SK-N-SH (cell line): ENCODE data around the gene ZMAT1. TPM values are rescaled to one million over a fixed set of nuclear protein-coding genes. Genes with fewer than 3 reads are reported as not detected.

ENCODE experiments used
- CTCF ChIA-PET: fragments of 300-600, 350-600 bp; formaldehyde crosslinking; extraction: SDS; loops from one replicate; lab custom pipeline; 2021; lab: Yijun Ruan, JAX
- POLR2A ChIA-PET: fragments of 350-600 bp; sonication (Branson Sonifier 250); formaldehyde crosslinking; extraction: SDS; loops from one replicate; lab custom pipeline; 2020; ENCODE audit warnings: antibody characterized with exemption, inconsistent platforms; lab: Yijun Ruan, JAX
- DNase-seq: peaks from one replicate; pipeline ENCODE4 v3.0.0; 2012
- H2AFZ ChIP-seq: fragments of 200-600 bp; sonication (generic); 2 replicates; pipeline ENCODE4 v1.8.1; 2016; ENCODE audit warnings: antibody characterized with exemption, mild to moderate bottlenecking, low read depth
- H3F3A ChIP-seq: fragments of 200-600 bp; sonication (generic); replicated peaks from 2 replicates; pipeline ENCODE3; 2016; ENCODE audit warnings: antibody characterized with exemption, mild to moderate bottlenecking; ENCODE audit not compliant: insufficient read depth
- H3K27ac ChIP-seq, 2 experiments: fragments of 200-500 bp in 1 of 2; fragments of 200-600 bp in 1 of 2; sonication (Bioruptor generic) in 1 of 2; sonication (generic), shearing (Covaris generic) in 1 of 2; 2 replicates each; pipeline versions ENCODE4 v1.5.1 to v1.6.1; 2014 to 2016; ENCODE audit warnings: low read depth in 2 of 2, inconsistent platforms in 1 of 2, low read length in 1 of 2, mild to moderate bottlenecking in 1 of 2, mixed read lengths in 1 of 2
- H3K27me3 ChIP-seq: fragments of 200-600 bp; sonication (generic), shearing (Covaris generic); 2 replicates; pipeline ENCODE4 v1.6.1; 2016; ENCODE audit warnings: mixed run types; ENCODE audit not compliant: insufficient read depth
- H3K36me3 ChIP-seq, 2 experiments: fragments of 200-500 bp in 1 of 2; fragments of 200-600 bp in 1 of 2; sonication (Bioruptor generic) in 1 of 2; sonication (generic) in 1 of 2; replicated peaks in 1 of 2; 2 replicates each; pipeline versions ENCODE3 to v1.5.1; 2014 to 2016; ENCODE audit warnings: low read length in 1 of 2, mild to moderate bottlenecking in 1 of 2; ENCODE audit not compliant: insufficient read depth in 2 of 2, control insufficient read depth in 1 of 2
- H3K4me1 ChIP-seq, 2 experiments: fragments of 200-500 bp in 1 of 2; fragments of 200-600 bp in 1 of 2; sonication (Bioruptor generic) in 1 of 2; sonication (generic), shearing (Covaris generic) in 1 of 2; 2 replicates each; pipeline versions ENCODE4 v1.5.1 to v1.6.1; 2014 to 2016; ENCODE audit warnings: low read depth in 1 of 2, low read length in 1 of 2, mixed run types in 1 of 2; ENCODE audit not compliant: insufficient read depth in 2 of 2, control insufficient read depth in 1 of 2
- H3K4me2 ChIP-seq: fragments of 200-600 bp; sonication (generic), shearing (Covaris generic); 2 replicates; pipeline ENCODE4 v1.6.1; 2017; ENCODE audit warnings: mixed run types
- H3K4me3 ChIP-seq, 2 experiments: fragments of 200-500 bp in 1 of 2; fragments of 200-600 bp in 1 of 2; sonication (Bioruptor generic) in 1 of 2; sonication (generic), shearing (Covaris generic) in 1 of 2; 2 replicates each; pipeline versions ENCODE4 v1.5.1 to v1.8.1; 2014 to 2016; ENCODE audit warnings: low read depth in 2 of 2, inconsistent platforms in 1 of 2, low read length in 1 of 2, mild to moderate bottlenecking in 1 of 2, mixed read lengths in 1 of 2, moderate library complexity in 1 of 2
- H3K79me2 ChIP-seq: fragments of 200-600 bp; sonication (generic); 2 replicates; pipeline ENCODE4 v1.8.1; 2017; ENCODE audit warnings: mild to moderate bottlenecking; ENCODE audit not compliant: insufficient read depth
- H3K9ac ChIP-seq: fragments of 200-600 bp; sonication (generic); 2 replicates; pipeline ENCODE4 v1.6.1; 2017; ENCODE audit warnings: mixed run types
- H3K9me2 ChIP-seq: fragments of 200-600 bp; sonication (generic); 2 replicates; pipeline ENCODE4 v1.6.1; 2017; ENCODE audit warnings: mixed run types
- H3K9me3 ChIP-seq: fragments of 200-600 bp; sonication (generic); 2 replicates; pipeline ENCODE4 v1.6.1; 2017; ENCODE audit warnings: mixed run types, mild to moderate bottlenecking, moderate library complexity
- H4K20me1 ChIP-seq: fragments of 200-600 bp; sonication (generic); 2 replicates; pipeline ENCODE4 v1.6.1; 2017; ENCODE audit warnings: mild to moderate bottlenecking, mixed run types; ENCODE audit not compliant: insufficient read depth
- ELF1 ChIP-seq: IDR thresholded peaks from 2 replicates; pipeline ENCODE4 v1.4.0; 2012
- EP300 ChIP-seq, 2 experiments: IDR thresholded peaks; 2 replicates each; pipeline versions ENCODE4 v1.4.0 to v1.6.1; 2012; ENCODE audit warnings: borderline replicate concordance in 1 of 2, low read depth in 1 of 2, low read length in 1 of 2
- EZH2phosphoT487 ChIP-seq: fragments of 200-600 bp; sonication (generic); IDR thresholded peaks from 2 replicates; pipeline ENCODE4 v1.6.1; 2017; ENCODE audit warnings: low read depth, mixed run types, mild to moderate bottlenecking, antibody characterized with exemption, moderate library complexity, borderline replicate concordance
- FOXJ3 ChIP-seq: sonication (generic); formaldehyde crosslinking; IDR thresholded peaks from 2 replicates; pipeline ENCODE4 v1.5.1; 2020; ENCODE audit warnings: mild to moderate bottlenecking, missing genetic modification reagents
- GATA2 ChIP-seq: sonication (generic); formaldehyde crosslinking; IDR thresholded peaks from 2 replicates; pipeline ENCODE4 v1.5.0; 2020; ENCODE audit warnings: mild to moderate bottlenecking, missing genetic modification reagents
- MEF2A ChIP-seq: IDR thresholded peaks from 2 replicates; pipeline ENCODE4 v1.4.0; 2012; ENCODE audit warnings: low read depth, borderline replicate concordance
- MXI1 ChIP-seq: IDR thresholded peaks from 2 replicates; pipeline ENCODE4 v1.6.1; 2012; ENCODE audit warnings: mild to moderate bottlenecking, low read depth, low read length, improper control_type of control experiment
- NRF1 ChIP-seq: IDR thresholded peaks from 2 replicates; pipeline ENCODE4 v1.6.1; 2012; ENCODE audit warnings: low read depth, mild to moderate bottlenecking, low read length
- RFX5 ChIP-seq: IDR thresholded peaks from 2 replicates; pipeline ENCODE4 v1.6.1; 2012; ENCODE audit warnings: mild to moderate bottlenecking, improper control_type of control experiment, low read length
- SMC3 ChIP-seq: IDR thresholded peaks from 2 replicates; pipeline ENCODE4 v1.6.1; 2012; ENCODE audit warnings: low read depth, low read length, improper control_type of control experiment
- TAF1 ChIP-seq: IDR thresholded peaks from 2 replicates; pipeline ENCODE4 v1.6.1; 2012; ENCODE audit warnings: low read depth, mild to moderate bottlenecking, low read length, moderate library complexity, borderline replicate concordance
- TCF12 ChIP-seq: IDR thresholded peaks from 2 replicates; pipeline ENCODE4 v1.4.0; 2012
- TEAD4 ChIP-seq: IDR thresholded peaks from 2 replicates; pipeline ENCODE4 v1.4.0; 2012; ENCODE audit warnings: mild to moderate bottlenecking, borderline replicate concordance; ENCODE audit not compliant: insufficient read depth
- YY1 ChIP-seq: IDR thresholded peaks from 2 replicates; pipeline ENCODE4 v1.4.0; 2012; ENCODE audit warnings: low read depth, mild to moderate bottlenecking
- WGBS: methylation state at CpG from one replicate; pipeline ENCODE4 v1.1.6; 2017; ENCODE audit warnings: low lambda C conversion rate; 5-methylcytosine and 5-hydroxymethylcytosine counted together
- polyA plus RNA-seq, 3 experiments: library from polyadenylated mRNA; depleted of rRNA; stranded (reverse); fragments of >200 nt; gene quantifications; 2 replicates each; pipeline ENCODE4 v1.2.3, GENCODE V29; 2012
- TF ChIP-seq, protein P1 (sequence below): IDR thresholded peaks from 2 replicates; pipeline ENCODE4 v1.4.0; 2012; ENCODE audit warnings: low read depth, borderline replicate concordance
- TF ChIP-seq, protein P2 (sequence below): IDR thresholded peaks from 2 replicates; pipeline ENCODE4 v1.4.0; 2012; ENCODE audit warnings: low read depth
- TF ChIP-seq, protein P3 (sequence below): IDR thresholded peaks from 2 replicates; pipeline ENCODE4; 2012

The ZMAT1 gene
- polyA plus RNA-seq, 1 of the 3 experiments (the other 2 are of a cell fraction) = 3.8 TPM

DNA sequence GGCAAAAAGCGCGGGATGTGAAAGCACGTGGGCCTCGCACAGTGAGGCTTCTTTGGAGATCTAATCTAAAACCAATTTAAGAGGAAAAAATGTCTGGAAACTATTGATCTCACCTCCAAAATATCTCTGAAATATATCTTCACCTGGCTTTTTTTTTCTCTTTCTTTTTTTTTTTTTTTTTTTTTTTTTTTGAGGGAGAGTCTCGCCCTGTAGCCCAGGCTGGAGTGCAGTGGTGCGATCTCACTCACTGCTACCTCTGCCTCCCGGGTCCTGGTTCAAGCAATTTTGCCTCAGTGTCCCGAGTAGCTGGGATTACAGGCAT, 383 bp upstream of the ZMAT1 start:
- Histone ChIP-seq H3K27ac (no peak overlapping the region; a peak in 1 of 4 replicates), H3K36me3 (no peaks in the 10 kb centered on the region), H3K79me2 (no peaks in the 10 kb centered on the region), H4K20me1 (no peaks in the 10 kb centered on the region), H3F3A (no peaks in the 10 kb centered on the region), H3K9ac (no peak overlapping the region), H3K9me2 (no peaks in the 10 kb centered on the region), H3K4me3 (no peak overlapping the region; a peak in 1 of 4 replicates), H3K4me1 (no peaks in the 10 kb centered on the region), H3K9me3 (no peaks in the 10 kb centered on the region), H2AFZ (0 out of 2 replicates have a peak overlapping the region, but pooled peaks have one; percentile 26), H3K4me2 (no peak overlapping the region), H3K27me3 (no peaks in the 10 kb centered on the region)
- WGBS = 29% methylated on average over 8 of the region's 8 CpGs
- TF ChIP-seq, protein P1, sequence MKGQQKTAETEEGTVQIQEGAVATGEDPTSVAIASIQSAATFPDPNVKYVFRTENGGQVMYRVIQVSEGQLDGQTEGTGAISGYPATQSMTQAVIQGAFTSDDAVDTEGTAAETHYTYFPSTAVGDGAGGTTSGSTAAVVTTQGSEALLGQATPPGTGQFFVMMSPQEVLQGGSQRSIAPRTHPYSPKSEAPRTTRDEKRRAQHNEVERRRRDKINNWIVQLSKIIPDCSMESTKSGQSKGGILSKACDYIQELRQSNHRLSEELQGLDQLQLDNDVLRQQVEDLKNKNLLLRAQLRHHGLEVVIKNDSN = 0 out of 2 replicates have a peak, but pooled peaks have one; percentile 0
- TF ChIP-seq, protein P2, sequence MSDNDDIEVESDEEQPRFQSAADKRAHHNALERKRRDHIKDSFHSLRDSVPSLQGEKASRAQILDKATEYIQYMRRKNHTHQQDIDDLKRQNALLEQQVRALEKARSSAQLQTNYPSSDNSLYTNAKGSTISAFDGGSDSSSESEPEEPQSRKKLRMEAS = peak; percentile 99
- no peak for TF ChIP-seq GATA2 (CRISPR knock-in tag)
- ChIA-PET POLR2A (interaction anchor here (0.7 kb wide), 1 partner anchor 15 kb away, joined by 3 read pairs; no protein-coding TSS in a partner anchor), CTCF (interaction anchor here (0.6 kb wide), 1 partner anchor 1194 kb away, joined by 3 read pairs; no protein-coding TSS in a partner anchor)
- no peak for DNase-seq

DNA sequence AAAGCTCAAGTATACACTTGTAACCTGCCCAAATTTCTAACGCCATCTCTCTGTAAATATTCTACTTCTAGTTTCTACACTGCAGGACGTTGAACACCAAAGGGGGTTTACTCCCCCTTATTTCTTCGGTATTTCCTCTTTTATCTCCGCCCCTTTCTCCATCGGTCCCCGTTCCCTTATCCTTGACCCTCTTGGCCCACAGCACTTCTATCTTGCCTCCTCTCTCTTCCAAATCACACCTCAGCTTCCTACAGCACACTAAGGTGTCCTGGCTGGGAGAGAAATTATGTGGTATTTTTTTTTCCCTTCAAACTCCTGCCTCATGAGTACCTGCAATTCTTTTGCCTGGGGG, 715 bp downstream of the ZMAT1 start:
- Histone ChIP-seq H4K20me1 (no peaks in the 10 kb centered on the region), H2AFZ (peak overlapping the region; percentile 56), H3K9me2 (no peaks in the 10 kb centered on the region), H3K27me3 (no peaks in the 10 kb centered on the region), H3K36me3 (no peaks in the 10 kb centered on the region), H3K79me2 (no peaks in the 10 kb centered on the region), H3F3A (no peaks in the 10 kb centered on the region), H3K9ac (peak overlapping the region; percentile 86), H3K4me3 (peak overlapping the region; percentile 55 to 60), H3K27ac (peak overlapping the region; percentile 68), H3K4me2 (peak overlapping the region; percentile 70), H3K9me3 (no peaks in the 10 kb centered on the region), H3K4me1 (no peaks in the 10 kb centered on the region)
- ChIA-PET CTCF (no interaction called here), POLR2A (interaction anchor here (0.6 kb wide), 1 partner anchor 868 kb away, joined by 3 read pairs; no protein-coding TSS in a partner anchor)
- peak; percentile 23 for DNase-seq
- WGBS = 5% methylated on average over 6 of the region's 6 CpGs
- TF ChIP-seq TEAD4 (no peak), YY1 (no peak)

DNA sequence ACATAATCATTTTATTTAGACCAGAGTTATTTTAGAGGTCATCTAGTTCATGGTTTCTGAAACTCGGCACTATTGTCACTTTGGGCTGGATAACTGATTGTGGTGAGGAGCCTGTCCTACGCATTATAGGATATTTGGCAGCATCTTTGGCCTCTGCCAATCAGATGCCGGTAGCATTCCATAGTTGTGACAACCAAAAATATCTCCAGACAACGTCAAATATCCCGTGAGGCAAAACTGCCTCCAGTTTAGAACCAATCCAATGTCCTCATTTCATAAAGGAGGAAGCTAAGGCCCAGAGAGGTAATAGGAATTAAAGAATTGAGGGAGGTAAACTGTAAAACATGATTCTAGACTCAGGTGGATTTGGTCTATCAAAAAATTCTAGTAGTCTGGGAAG, 6.1 kb downstream of the ZMAT1 start:
- Histone ChIP-seq H3K4me1 (no peaks in the 10 kb centered on the region), H2AFZ (no peak overlapping the region), H3K9me3 (no peaks in the 10 kb centered on the region), H4K20me1 (no peaks in the 10 kb centered on the region), H3K4me3 (no peak overlapping the region), H3K79me2 (no peaks in the 10 kb centered on the region), H3K9ac (no peak overlapping the region), H3F3A (no peaks in the 10 kb centered on the region), H3K27ac (no peak overlapping the region), H3K36me3 (no peaks in the 10 kb centered on the region), H3K27me3 (no peaks in the 10 kb centered on the region), H3K4me2 (no peak overlapping the region), H3K9me2 (no peaks in the 10 kb centered on the region)
- POLR2A ChIA-PET = no interaction called here
- WGBS = 45% methylated on average over 5 of the region's 5 CpGs
- TF ChIP-seq TCF12 = no peak
- TF ChIP-seq ELF1 = no peak
- no peak for TF ChIP-seq MXI1
- TF ChIP-seq RFX5 = no peak
- no peak for TF ChIP-seq MEF2A
- TF ChIP-seq SMC3 = no peak
- TF ChIP-seq TEAD4 = no peak
- TF ChIP-seq NRF1 = no peak
- no peak for TF ChIP-seq FOXJ3 (CRISPR knock-in tag)
- TF ChIP-seq, protein P3, sequence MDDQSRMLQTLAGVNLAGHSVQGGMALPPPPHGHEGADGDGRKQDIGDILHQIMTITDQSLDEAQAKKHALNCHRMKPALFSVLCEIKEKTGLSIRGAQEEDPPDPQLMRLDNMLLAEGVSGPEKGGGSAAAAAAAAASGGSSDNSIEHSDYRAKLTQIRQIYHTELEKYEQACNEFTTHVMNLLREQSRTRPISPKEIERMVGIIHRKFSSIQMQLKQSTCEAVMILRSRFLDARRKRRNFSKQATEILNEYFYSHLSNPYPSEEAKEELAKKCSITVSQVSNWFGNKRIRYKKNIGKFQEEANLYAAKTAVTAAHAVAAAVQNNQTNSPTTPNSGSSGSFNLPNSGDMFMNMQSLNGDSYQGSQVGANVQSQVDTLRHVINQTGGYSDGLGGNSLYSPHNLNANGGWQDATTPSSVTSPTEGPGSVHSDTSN = no peak
- TF ChIP-seq EZH2phosphoT487 = no peak
- TF ChIP-seq TAF1 = no peak
- no peak for TF ChIP-seq EP300 (IDR thresholded peaks at IDR 0.05; ENCODE audit: borderline replicate concordance in 1 of 2, low read depth in 1 of 2, low read length in 1 of 2)
- CTCF ChIA-PET = no interaction called here
- DNase-seq = no peak
